GM19099 (cell line): ENCODE data around the gene UVSSA.

Experiments
- POLR2A ChIP-seq: IDR thresholded peaks from 3 replicates; pipeline ENCODE4 v1.6.1; 2011; ENCODE audit warnings: low read depth; ENCODE audit not compliant: insufficient read length; ENCODE audit errors: extremely low read depth

The UVSSA gene

DNA sequence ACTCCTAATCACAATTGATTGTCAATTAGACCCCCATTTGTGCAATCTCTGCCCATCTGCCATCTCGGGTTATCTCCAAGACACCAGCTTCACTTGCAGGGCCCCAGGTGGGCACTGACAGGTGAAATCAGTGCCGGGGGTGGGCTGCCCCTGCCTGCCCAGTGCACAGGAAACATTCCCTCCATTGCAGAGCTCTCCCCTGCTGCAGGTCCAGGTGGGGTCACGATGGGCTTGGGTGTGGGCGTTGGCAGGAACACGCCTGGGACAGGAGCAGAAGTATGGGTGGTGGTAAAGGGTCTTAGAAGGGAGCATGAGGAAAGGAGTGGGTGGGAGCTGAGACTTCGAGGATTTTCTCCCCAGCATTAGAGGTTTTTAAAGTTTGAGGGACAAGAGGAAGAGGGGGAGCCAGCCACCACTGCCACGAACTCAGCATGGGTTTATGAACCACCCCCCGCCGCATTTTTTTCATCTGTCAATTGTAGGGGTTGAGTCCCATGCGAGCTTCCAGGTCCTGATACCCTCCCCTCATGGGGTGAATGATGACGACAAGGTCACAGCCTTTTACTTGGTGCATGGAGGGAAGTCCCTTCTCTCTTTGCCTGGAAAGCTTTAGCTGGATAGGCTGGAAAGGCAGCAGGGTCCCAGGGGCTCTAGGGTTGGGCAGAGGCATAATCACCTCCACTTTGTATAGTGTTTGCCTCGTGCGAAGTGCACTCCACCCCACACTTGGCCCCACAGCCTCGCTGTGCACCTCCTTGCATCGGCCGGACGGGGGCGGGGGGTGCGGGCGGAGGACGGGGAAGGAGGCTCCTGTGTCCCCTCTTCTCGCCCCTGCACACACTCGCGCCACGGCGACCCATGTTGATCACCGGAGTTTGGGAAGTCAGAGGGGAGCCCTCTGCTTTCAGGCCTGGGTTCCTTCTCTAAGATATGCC lies 62.8 kb downstream of the UVSSA start:
- TF ChIP-seq POLR2A, result no peak

DNA sequence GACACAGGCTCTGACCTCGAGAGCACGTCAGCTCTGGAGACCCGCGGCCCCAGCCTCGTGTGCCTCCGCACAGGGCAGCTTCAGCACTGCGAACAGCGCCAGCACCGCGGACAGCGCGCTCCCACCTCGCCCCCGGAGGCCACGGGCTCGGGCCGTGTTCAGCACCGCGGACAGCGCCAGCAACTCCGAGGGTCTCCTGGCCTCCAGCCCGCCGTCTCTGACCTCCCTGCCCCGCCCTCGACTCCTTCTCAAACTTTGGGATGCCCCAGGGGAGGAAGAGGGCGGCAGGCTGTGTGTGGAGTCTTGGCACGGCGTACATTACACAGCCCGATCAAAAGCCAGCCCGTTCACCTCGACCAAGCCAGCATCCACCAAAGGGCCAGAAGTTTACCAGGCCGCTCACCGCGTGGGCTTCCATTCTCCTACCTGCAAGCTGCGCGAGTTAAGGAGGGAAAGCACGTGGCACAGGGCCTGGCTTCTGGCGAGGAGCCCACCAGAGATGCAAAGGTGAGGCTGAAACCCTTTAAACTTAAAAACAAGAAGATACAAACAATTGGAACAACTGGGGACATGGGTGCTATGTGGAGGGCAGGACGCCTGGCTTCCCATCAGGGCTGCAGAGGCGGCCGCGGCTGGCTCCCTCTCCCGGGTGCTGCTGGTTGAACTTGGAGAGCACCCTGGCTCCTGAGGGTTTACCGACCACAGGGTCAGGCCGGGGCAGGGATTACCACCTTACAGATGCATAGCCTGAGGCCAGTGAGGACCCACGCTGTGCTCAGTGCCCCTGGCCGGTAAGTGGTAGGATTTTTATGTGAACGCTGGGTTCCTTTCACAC lies 63.7 kb downstream of the UVSSA start:
- TF ChIP-seq POLR2A, result no peak

DNA sequence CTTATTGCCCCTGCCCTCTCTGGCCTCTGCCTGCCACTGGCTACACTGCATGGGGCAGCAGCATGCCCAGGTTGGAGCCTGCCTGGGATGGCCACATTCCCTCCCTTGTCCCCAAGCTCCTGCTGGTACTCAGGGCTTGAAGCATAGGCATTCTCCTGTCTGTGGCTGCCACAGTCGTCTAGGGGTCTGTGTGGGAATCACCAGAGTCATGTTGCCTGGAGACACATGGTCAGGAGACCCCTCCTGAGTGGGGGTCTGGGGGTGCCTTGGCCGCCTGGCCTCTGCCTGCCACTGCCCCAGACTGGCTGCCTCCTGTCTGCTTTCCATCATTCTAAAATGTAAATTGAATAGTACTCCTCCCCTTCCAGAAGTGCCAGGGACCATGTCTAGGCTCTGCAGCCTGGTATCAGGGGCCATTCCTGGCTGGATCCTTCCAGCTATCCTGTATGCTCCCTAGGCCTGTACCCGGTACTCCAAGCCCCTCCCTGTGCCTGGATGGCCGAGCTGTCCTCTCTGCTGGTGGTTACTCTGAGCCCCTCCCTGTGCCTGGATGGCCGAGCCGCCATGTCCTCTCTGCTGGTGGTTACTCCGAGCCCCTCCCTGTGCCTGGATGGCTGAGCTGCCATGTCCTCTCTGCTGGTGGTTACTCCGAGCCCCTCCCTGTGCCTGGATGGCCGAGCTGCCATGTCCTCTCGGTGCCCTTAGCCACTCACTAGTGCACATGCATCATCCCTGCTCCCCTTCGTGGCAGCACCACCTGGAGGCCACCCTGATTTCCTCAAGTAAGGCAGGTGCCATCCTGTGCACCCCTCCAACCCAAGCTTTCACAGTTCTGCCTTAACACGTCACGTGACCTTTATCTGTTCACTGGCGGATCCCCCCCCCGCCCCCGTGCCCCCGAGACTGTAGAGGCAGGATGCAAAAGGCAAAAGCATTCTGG lies 64.7 kb downstream of the UVSSA start:
- no peak for TF ChIP-seq POLR2A

DNA sequence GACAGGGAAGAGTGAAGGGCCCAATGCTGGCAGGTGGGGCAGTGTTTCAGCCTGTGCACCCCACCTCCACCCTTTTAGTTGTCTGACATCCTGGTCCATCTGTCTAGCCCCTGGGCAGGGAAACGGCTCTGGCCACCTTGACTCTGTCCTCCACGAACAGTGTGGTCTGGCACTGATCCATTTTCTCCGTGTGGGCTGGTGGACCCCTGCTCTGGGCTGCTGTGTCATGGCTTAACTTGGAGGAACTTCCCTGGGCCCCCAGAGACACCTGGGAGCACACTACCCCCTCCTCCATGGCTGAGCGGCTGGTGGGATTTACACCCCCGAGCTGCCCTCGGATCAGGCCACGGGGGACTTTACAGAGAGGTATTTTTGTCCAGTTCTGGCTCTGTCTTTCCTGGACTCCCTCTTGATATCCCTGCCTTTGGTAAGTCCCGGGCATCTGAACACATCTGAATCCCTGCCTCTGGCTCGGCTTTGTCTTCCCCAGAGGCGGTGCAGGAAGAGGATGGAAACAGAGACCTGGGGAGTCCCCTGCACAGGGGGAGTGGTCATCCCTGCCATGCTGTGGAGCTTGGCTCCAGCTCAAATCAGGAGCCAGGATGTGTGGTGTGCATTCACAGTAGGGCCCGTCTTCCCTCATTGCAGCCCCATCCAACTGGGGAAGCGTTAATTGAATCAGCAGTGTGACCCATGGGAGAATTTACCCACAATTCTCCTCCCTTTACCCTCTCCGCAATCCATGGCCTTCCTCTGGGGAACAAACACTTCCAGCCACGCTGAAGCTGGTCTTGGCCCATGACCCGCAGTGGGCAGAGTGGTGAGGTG lies 65.6 kb downstream of the UVSSA start:
- TF ChIP-seq POLR2A, result no peak

- no peak for TF ChIP-seq POLR2A
Observed at GRCh38 chr4:1413204-1413663, 66.2 kb downstream of the UVSSA start.

- no peak for TF ChIP-seq POLR2A
Observed at GRCh38 chr4:1413687-1414479, 66.9 kb downstream of the UVSSA start.

DNA sequence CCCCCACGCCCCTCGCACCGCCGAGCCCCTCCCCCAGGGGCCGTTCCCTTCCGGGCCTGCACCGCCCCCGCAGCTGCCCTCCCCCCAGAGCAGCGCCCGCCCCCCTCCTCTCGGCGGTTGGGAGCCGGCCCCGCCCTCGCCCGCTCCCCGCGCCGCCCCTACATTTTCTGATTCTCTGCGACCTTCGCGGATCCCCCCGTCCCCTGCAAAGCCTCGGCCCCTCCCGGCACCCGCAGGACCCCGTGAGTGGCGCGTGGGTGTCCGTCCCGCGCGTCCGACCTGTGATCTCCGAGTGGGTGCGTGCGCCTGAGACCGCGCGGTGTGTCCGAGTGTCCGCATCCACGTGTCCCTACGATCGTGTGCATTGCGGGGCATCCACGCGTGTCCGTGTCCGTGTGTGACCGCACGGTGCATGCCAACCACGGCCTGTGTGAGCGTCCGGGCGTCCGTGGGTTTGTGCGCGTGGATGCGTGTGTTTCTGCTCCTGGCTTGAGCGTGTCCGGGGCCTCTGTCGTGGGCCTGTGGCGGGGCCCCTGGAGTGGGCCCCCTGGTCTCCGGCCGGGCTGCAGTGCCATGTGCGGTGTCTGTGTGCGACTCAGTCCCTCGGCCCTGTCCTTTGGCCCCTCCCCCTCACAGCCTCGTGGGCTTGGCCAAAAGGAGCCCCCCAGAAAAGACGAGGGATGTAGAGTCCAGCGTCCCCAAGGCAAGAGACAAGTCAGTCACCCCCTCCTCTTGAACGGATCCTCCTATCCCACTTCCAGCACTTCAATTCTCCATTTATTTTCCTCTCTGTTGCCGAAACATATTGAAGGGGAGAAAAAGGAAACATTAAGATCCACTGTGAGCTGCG lies 68.0 kb downstream of the UVSSA start:
- no peak for TF ChIP-seq POLR2A

GRCh38 chr4:1415681-1415981 lies 68.6 kb downstream of the UVSSA start:
- no peak for TF ChIP-seq POLR2A

DNA sequence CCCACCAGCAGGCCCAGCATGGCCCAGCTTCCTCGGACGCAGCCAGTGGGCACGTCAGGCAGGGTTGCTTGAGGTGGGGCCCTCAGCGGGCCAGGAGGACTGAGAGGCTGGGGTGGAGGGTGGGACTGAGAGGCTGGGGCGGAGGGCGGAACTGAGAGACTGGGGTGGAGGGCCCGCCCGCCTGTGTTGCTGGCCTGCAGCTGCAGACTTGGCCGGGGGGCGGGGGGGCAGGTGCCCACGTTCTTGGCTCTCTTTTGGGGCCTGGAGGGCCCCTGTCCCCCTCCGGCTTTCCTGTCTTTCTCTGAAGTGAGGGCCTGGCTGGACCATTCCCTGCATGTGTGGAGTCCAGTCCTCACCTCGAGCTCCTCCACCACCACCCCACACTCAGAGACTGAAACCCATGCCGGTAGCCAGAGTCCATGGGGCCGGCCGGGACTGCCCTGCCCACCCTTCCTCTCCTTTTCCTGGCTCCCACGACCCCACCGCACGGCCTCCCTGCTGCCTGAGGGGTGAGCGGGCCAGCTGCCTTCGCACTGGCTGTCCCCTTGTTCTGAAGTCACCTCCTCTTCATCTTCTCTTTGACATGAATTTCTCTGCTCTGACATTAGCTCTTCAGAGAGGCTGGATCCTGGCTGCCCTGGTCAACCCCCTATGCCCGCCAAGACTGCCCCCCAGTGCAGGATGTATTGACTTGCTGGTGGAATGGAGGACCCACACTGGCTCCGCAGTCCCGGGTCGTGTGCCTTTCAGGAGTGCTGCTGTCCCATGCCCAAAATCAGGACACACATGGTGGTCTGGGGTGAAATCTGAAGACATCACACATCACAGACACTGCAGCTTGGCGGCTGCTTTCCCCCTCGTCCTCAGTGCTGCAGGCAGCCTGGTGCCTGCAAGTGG lies 69.3 kb downstream of the UVSSA start:
- TF ChIP-seq POLR2A, result no peak

DNA sequence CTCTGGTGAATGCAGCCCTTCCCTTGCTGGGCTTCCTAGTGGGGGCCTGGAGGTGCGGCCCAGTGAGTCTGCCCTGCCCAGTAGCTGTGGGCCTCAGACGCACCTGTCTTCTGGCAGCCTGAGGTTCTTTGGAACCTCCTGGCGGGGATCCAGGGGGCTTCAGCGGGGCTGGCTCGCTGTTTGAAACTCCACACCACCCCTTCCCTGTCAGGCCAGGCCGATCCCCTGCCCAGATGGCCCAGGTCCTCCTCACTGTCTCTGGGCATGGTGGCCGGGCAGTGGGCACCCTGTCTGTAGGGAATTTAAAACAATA lies 69.9 kb downstream of the UVSSA start:
- TF ChIP-seq POLR2A, result no peak

DNA sequence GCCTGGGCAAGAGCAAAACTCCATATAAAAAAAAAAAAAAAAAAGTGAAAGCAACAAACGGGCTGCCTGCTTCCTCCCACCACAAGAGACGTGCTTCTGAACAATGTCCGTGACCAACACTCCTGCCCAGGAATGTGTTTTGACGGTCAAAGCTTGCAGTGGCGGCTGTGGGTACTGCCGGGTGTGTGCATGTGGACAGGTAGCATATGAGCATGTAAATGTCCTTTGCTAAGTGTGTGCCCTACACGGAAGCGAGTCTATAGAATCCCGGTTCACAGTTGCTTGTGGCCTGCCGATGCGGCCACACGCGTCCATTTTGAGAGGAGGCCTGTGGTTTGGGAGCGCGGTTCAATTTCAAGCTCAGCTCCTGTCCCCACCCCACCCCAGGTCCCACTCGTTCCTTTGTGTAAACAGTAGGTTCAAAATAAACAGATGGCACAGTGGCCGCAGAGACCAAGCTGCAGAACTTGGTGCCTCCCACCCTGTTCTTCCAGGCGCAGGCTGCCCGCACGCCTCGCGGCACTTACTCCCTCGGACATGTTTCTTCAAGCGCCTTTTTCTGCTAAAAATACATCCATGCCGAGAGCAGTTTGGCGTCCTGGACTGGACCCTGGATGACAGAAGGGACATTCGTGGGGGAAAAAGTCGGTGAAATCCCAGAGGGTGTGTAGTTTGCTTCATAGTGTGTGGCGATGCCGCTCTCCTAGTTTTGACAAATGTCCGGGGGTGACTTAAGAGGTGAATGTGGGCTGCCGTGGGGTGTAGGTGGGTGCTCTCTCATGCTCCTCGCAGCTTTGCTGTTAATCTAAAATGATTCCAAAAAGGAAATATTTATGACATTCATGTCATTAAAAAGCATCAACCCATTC lies 70.7 kb downstream of the UVSSA start:
- TF ChIP-seq POLR2A, result no peak
